ENCODE measurements around the gene KCNN3. TPM values are rescaled to one million over a fixed set of nuclear protein-coding genes. Genes with fewer than 3 reads are reported as not detected.

KCNN3 gene
- total RNA-seq, 1 experiment from 2014 or later: 0.26 TPM

DNA sequence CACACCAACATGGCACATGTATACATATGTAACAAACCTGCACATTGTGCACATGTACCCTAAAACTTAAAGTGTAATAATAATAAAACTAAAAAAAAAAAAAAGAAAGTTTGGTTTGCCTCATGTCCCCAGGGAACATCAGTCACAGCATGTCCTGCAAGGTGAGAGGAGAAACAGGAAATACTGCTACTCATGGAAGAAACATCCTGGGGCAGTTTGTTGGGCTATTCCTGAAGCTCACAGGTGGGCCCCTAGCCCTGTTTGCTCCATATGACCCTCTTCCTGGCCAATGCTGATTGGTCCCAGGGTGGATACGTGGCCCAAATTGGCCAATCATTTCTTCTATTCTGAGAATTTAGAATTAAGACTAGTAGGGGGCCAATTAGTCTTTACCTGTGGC, 158.7 kb downstream of the KCNN3 start:
- no peaks in the 10 kb centered on the region for H3F3A ChIP-seq (ENCODE audit: low read length, unreplicated experiment)
- ChIA-PET POLR2A (ENCODE audit: unreplicated experiment) (no interaction called here), CTCF (no interaction called here)
- H3K9me2 ChIP-seq (replicated peaks; ENCODE audit: low read length): no peaks in the 10 kb centered on the region
- H3K79me2 ChIP-seq (ENCODE audit: low read length): no peaks in the 10 kb centered on the region
- no peaks in the 10 kb centered on the region for H3K36me3 ChIP-seq (ENCODE audit: low read depth, low read length)
- intact Hi-C loops (cut with micrococcal nuclease): no loop called here
- no peaks in the 10 kb centered on the region for H3K4me1 ChIP-seq (ENCODE audit: insufficient read depth, low read length)
- peaks cover 16% of the 10 kb centered on the region for H3K27me3 ChIP-seq (ENCODE audit: low read length)
- no peak overlapping the region for H2AFZ ChIP-seq (ENCODE audit: low read length)
- H3K27ac ChIP-seq (ENCODE audit: low read length): no peak overlapping the region
- H3K9me3 ChIP-seq (ENCODE audit: low read length): no peaks in the 10 kb centered on the region
- BruUV-seq (replicated peaks): no TSS peak
- ATAC-seq (no peak), DNase-seq (peak; percentile 23)
- H3K9ac ChIP-seq (ENCODE audit: low read length): no peak overlapping the region
- H4K20me1 ChIP-seq (ENCODE audit: low read length): no peaks in the 10 kb centered on the region
- no peak overlapping the region for H3K4me2 ChIP-seq (ENCODE audit: low read length)
- no peak for TF ChIP-seq EZH2 (IDR thresholded peaks at IDR 0.05; ENCODE audit: low read length, unreplicated experiment)
- TF ChIP-seq EZH2phosphoT487 (IDR thresholded peaks at IDR 0.05; ENCODE audit: borderline replicate concordance, low read length): no peak
- no peak for TF ChIP-seq CTCF (conservative IDR thresholded peaks at IDR 0.05; ENCODE audit: low read depth, low read length)
- H3K4me3 ChIP-seq (ENCODE audit: low read length): no peak overlapping the region

- Histone ChIP-seq H2AFZ (ENCODE audit: low read length) (no peak overlapping the region), H3K4me2 (ENCODE audit: low read length) (no peak overlapping the region), H3K27me3 (ENCODE audit: low read length) (peaks cover 29% of the 10 kb centered on the region), H3K79me2 (ENCODE audit: low read length) (no peaks in the 10 kb centered on the region), H3K27ac (ENCODE audit: low read length) (no peak overlapping the region), H4K20me1 (ENCODE audit: low read length) (no peaks in the 10 kb centered on the region), H3K9ac (ENCODE audit: low read length) (no peak overlapping the region), H3F3A (ENCODE audit: low read length, unreplicated experiment) (no peaks in the 10 kb centered on the region), H3K36me3 (ENCODE audit: low read depth, low read length) (no peaks in the 10 kb centered on the region), H3K9me2 (replicated peaks; ENCODE audit: low read length) (no peaks in the 10 kb centered on the region), H3K4me3 (ENCODE audit: low read length) (no peak overlapping the region), H3K9me3 (ENCODE audit: low read length) (no peaks in the 10 kb centered on the region), H3K4me1 (ENCODE audit: insufficient read depth, low read length) (no peaks in the 10 kb centered on the region)
- TF ChIP-seq EZH2phosphoT487 (IDR thresholded peaks at IDR 0.05; ENCODE audit: borderline replicate concordance, low read length) (no peak), CTCF (conservative IDR thresholded peaks at IDR 0.05; ENCODE audit: low read depth, low read length) (no peak), EZH2 (IDR thresholded peaks at IDR 0.05; ENCODE audit: low read length, unreplicated experiment) (no peak)
- ChIA-PET POLR2A (ENCODE audit: unreplicated experiment) (no interaction called here), CTCF (no interaction called here)
- no peak for ATAC-seq
- no peak for DNase-seq
- no TSS peak for BruUV-seq (replicated peaks)
- intact Hi-C loops (cut with micrococcal nuclease): no loop called here
These were observed 160.0 kb downstream of the KCNN3 start for GRCh38 chr1:154710106-154710505.

- no peaks in the 10 kb centered on the region for H3K4me1 ChIP-seq (ENCODE audit: insufficient read depth, low read length)
- no peaks in the 10 kb centered on the region for H3F3A ChIP-seq (ENCODE audit: low read length, unreplicated experiment)
- intact Hi-C loops (cut with micrococcal nuclease): no loop called here
- no peaks in the 10 kb centered on the region for H3K9me3 ChIP-seq (ENCODE audit: low read length)
- no peaks in the 10 kb centered on the region for H3K36me3 ChIP-seq (ENCODE audit: low read depth, low read length)
- DNase-seq: no peak
- H4K20me1 ChIP-seq (ENCODE audit: low read length): no peaks in the 10 kb centered on the region
- no peak for ATAC-seq
- ChIA-PET CTCF (no interaction called here), POLR2A (ENCODE audit: unreplicated experiment) (no interaction called here)
- H3K79me2 ChIP-seq (ENCODE audit: low read length): no peaks in the 10 kb centered on the region
- no peak overlapping the region for H2AFZ ChIP-seq (ENCODE audit: low read length)
- H3K27me3 ChIP-seq (ENCODE audit: low read length): peaks cover 34% of the 10 kb centered on the region
- no peak overlapping the region for H3K27ac ChIP-seq (ENCODE audit: low read length)
- BruUV-seq (replicated peaks): no TSS peak
- no peak overlapping the region for H3K4me3 ChIP-seq (ENCODE audit: low read length)
- no peaks in the 10 kb centered on the region for H3K9me2 ChIP-seq (replicated peaks; ENCODE audit: low read length)
- no peak for TF ChIP-seq CTCF (conservative IDR thresholded peaks at IDR 0.05; ENCODE audit: low read depth, low read length)
- TF ChIP-seq EZH2 (IDR thresholded peaks at IDR 0.05; ENCODE audit: low read length, unreplicated experiment): no peak
- TF ChIP-seq EZH2phosphoT487 (IDR thresholded peaks at IDR 0.05; ENCODE audit: borderline replicate concordance, low read length): no peak
- H3K4me2 ChIP-seq (ENCODE audit: low read length): no peak overlapping the region
- no peak overlapping the region for H3K9ac ChIP-seq (ENCODE audit: low read length)
These were observed 162.1 kb downstream of the KCNN3 start for GRCh38 chr1:154707901-154708463.
